Mucosa of rectum (tissue), 2 donors: ENCODE results near the gene DUSP18.
"Not testable (repeated sequence)": the region's sequence is repeated elsewhere in the genome, so short reads cannot be mapped to it uniquely, and the experiment has no call there.

Source experiments
- H3K27ac ChIP-seq, 2 donors: one replicate each; pipeline ENCODE4 v1.7.0; 2013; ENCODE audit warnings: inconsistent platforms in 2 of 2, low read depth in 2 of 2, low read length in 2 of 2
- H3K27me3 ChIP-seq, 2 donors: one replicate each; pipeline ENCODE4 v1.7.0; 2013; ENCODE audit warnings: low read length in 2 of 2; ENCODE audit not compliant: control insufficient read depth in 2 of 2, insufficient read depth in 2 of 2
- H3K36me3 ChIP-seq, 2 donors: one replicate each; pipeline ENCODE4 v1.7.0; 2013; ENCODE audit warnings: low read length in 2 of 2; ENCODE audit not compliant: control insufficient read depth in 2 of 2, insufficient read depth in 2 of 2
- H3K4me1 ChIP-seq, 2 donors: one replicate each; pipeline ENCODE4 v1.7.0; 2013; ENCODE audit warnings: low read length in 2 of 2, mild to moderate bottlenecking in 1 of 2; ENCODE audit not compliant: control insufficient read depth in 2 of 2, insufficient read depth in 2 of 2
- H3K4me3 ChIP-seq, 2 donors: one replicate each; pipeline ENCODE4 v1.7.0; 2013; ENCODE audit warnings: low read length in 2 of 2
- H3K9ac ChIP-seq, 2 donors: one replicate each; pipeline ENCODE4 v1.7.0; 2013; ENCODE audit warnings: low read length in 2 of 2, low read depth in 1 of 2, mild to moderate bottlenecking in 1 of 2
- H3K9me3 ChIP-seq, 2 donors: one replicate each; pipeline ENCODE4 v1.7.0; 2013; ENCODE audit warnings: low read length in 2 of 2; ENCODE audit not compliant: control insufficient read depth in 2 of 2
- donor health status: healthy.
- donor health status: Normal muscosa, but diverticular disease.

Gene DUSP18

GRCh38 chr22:30631469-30631868, 36.2 kb downstream of the DUSP18 start:
- H3K27ac ChIP-seq, H3K9me3 ChIP-seq, H3K4me3 ChIP-seq, H3K36me3 ChIP-seq, H3K9ac ChIP-seq, H3K27me3 ChIP-seq: not testable (repeated sequence)
- peaks cover 15 to 18% of the 10 kb centered on the region in 2 donors for H3K4me1 ChIP-seq

GRCh38 chr22:30628491-30628890, 39.2 kb downstream of the DUSP18 start:
- Histone ChIP-seq H3K27ac (no peak overlapping the region), H3K4me3 (no peak overlapping the region), H3K36me3 (no peaks in the 10 kb centered on the region), H3K9ac (no peak overlapping the region), H3K9me3 (no peaks in the 10 kb centered on the region), H3K27me3 (no peaks in the 10 kb centered on the region), H3K4me1 (no peaks in the 10 kb centered on the region)

GRCh38 chr22:30627471-30627870, 40.2 kb downstream of the DUSP18 start:
- H3K9ac ChIP-seq, result no peak overlapping the region
- H3K4me3 ChIP-seq, result no peak overlapping the region
- no peaks in the 10 kb centered on the region for H3K9me3 ChIP-seq
- H3K27me3 ChIP-seq, result no peaks in the 10 kb centered on the region
- H3K36me3 ChIP-seq, result no peaks in the 10 kb centered on the region
- H3K27ac ChIP-seq, result no peak overlapping the region
- no peaks in the 10 kb centered on the region for H3K4me1 ChIP-seq

- Histone ChIP-seq H3K9me3 (no peaks in the 10 kb centered on the region), H3K4me1 (no peaks in the 10 kb centered on the region), H3K27me3 (no peaks in the 10 kb centered on the region), H3K27ac (no peak overlapping the region), H3K36me3 (no peaks in the 10 kb centered on the region), H3K4me3 (no peak overlapping the region), H3K9ac (no peak overlapping the region)
Measured at GRCh38 chr22:30626413-30626812, 41.3 kb downstream of the DUSP18 start.

- peaks cover 0 to 12% of the 10 kb centered on the region in 2 donors for H3K36me3 ChIP-seq
Measured at GRCh38 chr22:30619909-30620308, 47.8 kb downstream of the DUSP18 start.

GRCh38 chr22:30617819-30618218, 49.9 kb downstream of the DUSP18 start:
- H3K36me3 ChIP-seq, result peaks cover 0 to 19% of the 10 kb centered on the region in 2 donors
- H3K4me3 ChIP-seq, result no peak overlapping the region
- H3K9me3 ChIP-seq, result no peaks in the 10 kb centered on the region
- no peaks in the 10 kb centered on the region for H3K4me1 ChIP-seq
- H3K9ac ChIP-seq, result no peak overlapping the region
- no peaks in the 10 kb centered on the region for H3K27me3 ChIP-seq
- H3K27ac ChIP-seq, result no peak overlapping the region

More at GRCh38 chr22:30619909-30620308, 47.8 kb downstream of the DUSP18 start:
- not testable (repeated sequence) for H3K27me3 ChIP-seq, H3K4me1 ChIP-seq, H3K9ac ChIP-seq, H3K27ac ChIP-seq, H3K9me3 ChIP-seq, H3K4me3 ChIP-seq

- no peaks in the 10 kb centered on the region for H3K9me3 ChIP-seq
- H3K27me3 ChIP-seq, result no peaks in the 10 kb centered on the region
- H3K9ac ChIP-seq, result no peak overlapping the region
- H3K4me3 ChIP-seq, result no peak overlapping the region
- H3K36me3 ChIP-seq, result peaks cover 0 to 19% of the 10 kb centered on the region in 2 donors
- H3K4me1 ChIP-seq, result no peaks in the 10 kb centered on the region
- H3K27ac ChIP-seq, result no peak overlapping the region
Measured at GRCh38 chr22:30615543-30615954, 52.1 kb downstream of the DUSP18 start.

GRCh38 chr22:30614879-30615278, 52.8 kb downstream of the DUSP18 start:
- Histone ChIP-seq H3K9ac (no peak overlapping the region), H3K36me3 (peaks cover 0 to 19% of the 10 kb centered on the region in 2 donors), H3K4me1 (peaks cover 1 to 4% of the 10 kb centered on the region in 2 donors), H3K27ac (no peak overlapping the region), H3K9me3 (no peaks in the 10 kb centered on the region), H3K4me3 (no peak overlapping the region), H3K27me3 (no peaks in the 10 kb centered on the region)

- no peaks in the 10 kb centered on the region for H3K27me3 ChIP-seq
- H3K9ac ChIP-seq, result no peak overlapping the region
- H3K9me3 ChIP-seq, result no peaks in the 10 kb centered on the region
- no peak overlapping the region for H3K27ac ChIP-seq
- peaks cover 7 to 8% of the 10 kb centered on the region in 2 donors for H3K4me1 ChIP-seq
- peaks cover 0 to 19% of the 10 kb centered on the region in 2 donors for H3K36me3 ChIP-seq
- H3K4me3 ChIP-seq, result no peak overlapping the region
Measured at GRCh38 chr22:30614268-30614667, 53.4 kb downstream of the DUSP18 start.

- no peak overlapping the region for H3K9ac ChIP-seq
- no peaks in the 10 kb centered on the region for H3K27me3 ChIP-seq
- H3K4me1 ChIP-seq, result peaks cover 22% of the 10 kb centered on the region in 2 donors
- H3K27ac ChIP-seq, result no peak overlapping the region
- H3K36me3 ChIP-seq, result peaks cover 0 to 18% of the 10 kb centered on the region in 2 donors
- H3K4me3 ChIP-seq, result no peak overlapping the region
- H3K9me3 ChIP-seq, result no peaks in the 10 kb centered on the region
Measured at GRCh38 chr22:30612789-30613188, 54.9 kb downstream of the DUSP18 start.
